ENCODE measurements around the gene TRMT10C. TPM values are rescaled to one million over a fixed set of nuclear protein-coding genes. Genes with fewer than 3 reads are reported as not detected.
"Not testable (repeated sequence)": the region's sequence is repeated elsewhere in the genome, so short reads cannot be mapped to it uniquely, and the experiment has no call there.

The TRMT10C gene
- 28.8 TPM for total RNA-seq

DNA sequence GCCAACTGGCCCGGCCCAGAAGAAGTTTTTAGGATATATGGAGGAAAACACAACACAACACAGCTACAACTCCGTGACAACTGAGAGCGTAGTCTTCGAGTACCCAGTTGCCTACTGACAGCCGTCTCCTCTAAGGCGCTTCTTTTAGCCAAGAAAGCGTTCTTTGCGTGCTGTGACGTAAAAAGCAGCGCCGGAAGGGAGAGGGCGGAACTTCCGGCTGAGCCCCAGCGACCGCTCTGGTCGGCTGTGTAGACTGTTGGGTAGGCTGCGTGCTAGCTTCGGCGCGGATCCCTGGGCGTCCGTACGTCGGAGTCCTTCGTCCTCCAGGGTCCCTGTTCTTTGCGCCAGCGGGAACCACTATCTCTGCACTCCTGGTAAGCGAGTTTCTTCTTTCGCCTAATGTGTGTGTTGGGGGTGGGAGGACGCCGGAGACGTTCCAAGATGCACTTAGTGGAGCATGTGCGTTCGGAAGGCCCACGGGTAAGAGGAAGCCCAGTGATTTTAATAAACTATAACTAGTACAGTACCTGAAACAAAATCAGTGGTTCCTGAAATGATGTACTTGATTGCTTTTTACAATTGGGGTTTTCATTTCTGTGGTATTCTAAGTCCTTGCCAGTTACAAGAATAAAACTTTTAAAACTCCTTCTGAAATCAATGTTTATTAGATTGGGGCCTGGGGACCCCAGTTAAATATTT lies at the start of gene TRMT10C:
TSS of gene TRMT10C (plus strand) at position 239 of the 699 bp plus-strand sequence. CDS start 2,914 bp downstream, outside the sequence.
- peak; percentile 93 for DNase-seq (ENCODE audit: low spot score)

DNA sequence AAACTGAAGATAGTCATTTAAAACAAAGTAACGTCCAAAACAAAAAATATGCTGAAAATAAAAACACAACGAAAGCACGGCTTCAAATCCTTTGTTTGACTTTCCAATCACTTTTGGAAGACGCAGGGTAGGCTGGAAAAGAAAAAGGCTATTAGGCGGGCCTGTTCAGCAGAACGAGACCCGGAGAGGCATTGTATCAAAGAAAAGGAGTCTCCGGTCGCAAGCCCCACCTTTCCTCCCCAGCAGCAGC lies 49.3 kb upstream of the TRMT10C start:
- DNase-seq (ENCODE audit: low spot score), result no peak

DNA sequence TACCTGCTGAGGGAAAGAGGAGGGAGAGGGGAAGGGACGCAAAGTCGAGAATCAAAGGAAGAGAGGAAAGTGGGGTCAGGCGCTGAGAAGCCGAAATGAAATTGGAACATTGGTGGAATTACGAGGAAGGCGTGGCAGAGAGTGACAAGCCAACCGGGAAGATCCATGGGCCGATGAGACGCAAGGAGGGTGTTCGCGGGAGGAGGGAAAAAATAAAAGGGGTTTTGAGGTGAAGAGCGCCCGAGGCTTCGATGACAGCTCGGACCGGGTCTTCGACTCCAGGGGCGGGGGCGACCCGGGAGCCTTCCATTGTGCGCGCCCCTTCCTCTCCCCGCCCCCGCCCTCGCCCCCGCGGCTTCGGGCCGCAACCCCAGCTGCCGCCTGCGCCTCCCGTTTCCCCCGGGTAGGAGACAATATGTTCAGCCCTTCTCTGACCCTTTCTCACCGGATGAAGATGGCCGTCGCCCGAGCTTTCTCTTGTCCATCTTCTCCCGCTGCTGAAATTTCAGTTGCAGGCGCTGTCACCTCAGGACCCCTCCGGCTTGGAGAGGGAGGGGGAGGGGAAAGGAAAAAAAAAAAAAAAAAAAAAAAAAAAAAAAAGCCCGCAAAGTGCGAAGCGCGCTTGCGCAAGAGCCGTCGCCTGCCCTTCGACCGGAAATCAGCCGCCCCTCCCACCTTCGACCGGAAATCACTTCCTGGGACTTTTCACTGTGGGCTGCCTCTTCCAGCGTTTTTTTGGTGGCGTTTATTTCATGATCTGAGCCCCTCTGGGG lies 48.8 kb upstream of the TRMT10C start, which contains the start of gene SENP7:
TSS of gene SENP7 (minus strand) at position 567 of the 773 bp plus-strand sequence. CDS start at position 485, 82 bp downstream.
- peak; percentile 82 for DNase-seq (ENCODE audit: low spot score)

DNA sequence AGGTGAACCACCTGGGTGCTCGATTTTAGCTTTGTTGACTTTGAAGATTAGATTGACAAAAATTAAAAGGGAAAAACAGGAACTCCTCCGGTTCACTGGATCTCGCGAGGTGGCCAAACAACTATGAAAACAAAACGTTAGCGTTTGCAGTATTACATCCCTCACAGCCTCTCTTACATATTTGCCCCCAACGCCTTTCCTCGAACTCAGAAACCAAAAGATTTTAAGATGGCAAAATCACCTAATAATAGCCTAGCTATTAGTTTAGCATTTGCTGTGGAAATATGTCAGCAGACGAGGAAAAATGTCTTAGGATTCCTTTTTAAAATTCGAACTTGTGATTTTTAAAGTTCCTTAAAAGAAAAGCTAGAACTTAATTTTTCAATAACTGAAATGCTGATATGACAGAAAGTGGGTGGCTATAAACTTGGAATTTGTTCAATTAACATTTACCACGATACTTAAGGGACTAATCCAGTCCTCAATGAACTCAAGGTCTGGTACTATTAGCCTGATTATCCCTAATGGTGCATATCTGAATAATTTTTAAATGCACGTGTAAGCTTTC lies 48.2 kb upstream of the TRMT10C start:
- no peak for DNase-seq (ENCODE audit: low spot score)

DNA sequence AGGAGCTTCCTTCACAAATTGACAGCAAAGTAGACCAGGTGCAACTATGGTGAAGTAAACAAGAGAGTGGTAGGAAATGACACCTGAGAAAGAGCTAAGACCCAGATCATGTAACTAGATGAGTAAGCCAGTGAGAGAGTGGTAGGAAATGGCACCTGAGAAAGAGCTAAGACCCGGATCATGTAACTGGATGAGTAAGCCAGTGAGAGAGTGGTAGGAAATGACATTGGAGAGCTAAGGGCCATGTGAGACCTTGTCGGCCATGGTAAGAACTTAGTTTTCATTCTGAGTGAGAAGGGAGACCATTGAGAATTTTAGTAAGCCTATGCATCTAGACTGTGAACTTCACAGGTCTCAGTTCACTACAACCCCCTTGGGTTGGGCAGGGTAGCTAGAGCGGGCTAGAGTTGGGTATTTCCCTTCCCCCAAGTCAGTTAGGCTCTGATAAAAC lies 43.2 kb upstream of the TRMT10C start:
- DNase-seq (ENCODE audit: low spot score), result no peak

DNA sequence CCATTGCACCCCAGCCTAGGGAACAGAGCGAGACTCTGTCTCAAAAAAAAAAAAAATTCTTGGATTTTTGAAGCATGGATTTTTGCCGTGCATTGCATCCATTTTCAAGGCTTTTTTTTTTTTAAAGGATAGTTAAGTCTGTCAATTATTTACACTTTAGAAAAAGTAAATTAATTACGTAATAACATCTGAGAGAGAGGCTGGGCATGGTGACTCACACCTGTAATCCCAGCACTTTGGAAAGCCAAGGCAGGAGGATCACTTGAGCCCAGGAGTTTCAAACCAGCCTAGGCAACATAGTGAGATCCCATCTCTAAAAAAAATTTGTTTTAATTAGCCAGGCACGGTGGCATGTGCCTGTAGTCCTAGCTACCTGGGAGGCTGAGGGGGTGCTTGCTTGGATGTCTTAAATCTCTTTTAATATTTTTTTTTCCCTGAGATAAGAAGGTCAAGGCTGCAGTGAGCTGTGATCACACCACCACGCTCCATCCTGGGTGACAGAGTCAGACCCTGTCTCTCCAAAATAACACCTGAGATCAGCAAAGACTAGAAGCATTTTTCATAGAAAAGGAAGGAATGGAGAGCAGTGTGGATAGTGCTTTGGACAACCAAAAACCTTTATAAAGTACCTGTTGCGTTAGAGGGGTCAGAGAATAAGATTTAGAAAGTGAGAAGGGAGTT lies 41.8 kb upstream of the TRMT10C start:
- DNase-seq (ENCODE audit: low spot score), result no peak

DNA sequence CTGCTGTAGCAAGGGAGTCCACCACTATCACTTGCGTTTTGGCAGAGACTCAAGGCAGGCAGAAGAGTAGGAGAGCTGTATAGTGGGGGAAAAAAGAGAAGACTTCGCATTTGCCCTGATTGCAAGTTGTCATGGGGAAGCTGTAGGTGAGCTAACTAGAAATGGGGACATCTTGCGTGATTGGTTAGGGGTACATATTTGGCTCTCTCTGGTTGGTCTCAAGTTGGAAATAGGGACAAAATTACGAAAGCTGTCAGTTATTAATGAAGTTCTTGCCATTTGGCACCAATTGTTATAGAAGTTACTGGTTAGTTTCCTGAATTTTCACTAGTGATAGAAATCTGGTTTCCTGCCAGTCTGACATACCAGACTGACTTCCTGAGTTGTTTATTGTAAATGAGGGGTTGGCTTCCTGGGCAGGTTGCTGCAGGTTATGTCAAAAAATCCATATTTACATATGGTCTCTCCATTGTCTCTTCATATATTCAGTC lies 40.4 kb upstream of the TRMT10C start:
- no peak for DNase-seq (ENCODE audit: low spot score)

DNA sequence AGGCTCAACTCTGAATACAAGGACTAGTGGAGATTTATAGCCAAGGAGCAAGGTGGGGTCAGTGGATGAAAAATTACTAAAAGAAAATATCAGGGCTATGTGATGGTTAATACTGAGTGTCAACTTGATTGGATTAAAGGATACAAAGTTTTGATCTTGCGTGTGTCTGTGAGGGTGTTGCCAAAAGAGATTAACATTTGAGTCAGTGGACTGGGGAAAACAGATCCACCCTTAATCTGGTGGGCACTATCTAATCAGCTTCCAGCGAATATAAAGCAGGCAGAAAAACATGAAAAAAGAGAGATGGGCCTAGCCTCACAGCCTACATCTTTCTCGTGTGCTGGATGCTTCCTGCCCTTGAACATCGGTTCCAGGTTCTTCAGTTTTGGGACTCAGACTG lies 34.2 kb upstream of the TRMT10C start:
- DNase-seq (ENCODE audit: low spot score), result no peak

DNA sequence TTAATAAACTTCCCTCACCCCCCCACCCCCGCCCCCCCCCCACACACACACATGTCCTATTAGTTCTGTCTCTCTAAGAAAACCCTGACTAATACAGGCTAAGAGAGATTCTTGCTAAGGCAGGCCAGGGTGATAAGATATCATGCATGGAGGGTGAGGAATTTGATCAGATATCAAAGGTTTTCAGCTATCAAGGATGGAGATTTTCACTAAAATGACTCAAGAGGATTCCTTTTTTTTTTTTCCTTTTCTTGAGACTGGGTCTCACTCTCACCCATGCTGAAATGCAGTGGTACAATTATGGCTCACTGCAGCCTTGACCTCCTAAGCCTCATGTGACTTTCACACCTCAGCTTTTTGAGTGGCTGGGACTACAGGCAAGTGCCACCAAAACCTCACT lies 33.8 kb upstream of the TRMT10C start:
- DNase-seq (ENCODE audit: low spot score), result no peak

DNA sequence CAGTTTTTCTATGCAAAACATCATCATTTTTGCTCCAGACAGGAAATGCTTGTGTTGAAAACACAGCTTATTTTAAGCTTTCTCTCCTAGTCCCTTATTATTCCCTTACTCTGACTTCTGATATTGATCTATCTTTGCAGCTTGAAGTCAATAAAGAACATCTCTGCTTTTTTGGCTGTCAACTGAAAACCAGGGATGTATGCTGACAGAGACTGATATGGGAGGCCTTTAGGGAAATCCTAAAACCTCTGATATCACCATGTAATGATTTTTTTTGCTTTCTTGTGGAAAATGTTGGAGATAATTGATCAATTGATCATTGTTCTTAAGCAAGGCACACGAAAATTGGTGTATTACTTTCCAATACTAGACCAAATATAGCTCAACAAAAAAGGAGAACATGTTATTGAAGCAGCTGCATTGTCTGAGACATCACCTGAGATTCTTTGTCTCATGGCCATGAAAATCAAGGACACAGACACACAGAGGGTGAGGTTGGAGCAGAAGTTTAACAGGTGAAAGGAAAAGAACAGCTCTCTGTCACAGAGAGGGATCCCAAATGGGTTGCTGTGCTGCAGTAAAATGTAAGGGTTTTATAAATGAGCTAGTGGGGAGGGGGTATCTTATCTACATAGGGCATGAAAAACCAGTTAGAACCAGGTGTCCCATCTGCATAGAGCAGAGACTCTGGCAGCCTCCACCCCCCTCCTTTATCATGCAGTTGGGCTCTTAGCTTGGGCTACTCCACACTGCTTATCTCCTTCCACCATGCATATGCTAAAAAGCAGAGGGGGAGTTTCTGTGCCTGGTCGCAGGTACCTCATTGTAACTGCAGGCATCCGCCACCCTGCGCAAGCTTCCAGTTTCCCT lies 31.6 kb upstream of the TRMT10C start:
- no peak for DNase-seq (ENCODE audit: low spot score)

DNA sequence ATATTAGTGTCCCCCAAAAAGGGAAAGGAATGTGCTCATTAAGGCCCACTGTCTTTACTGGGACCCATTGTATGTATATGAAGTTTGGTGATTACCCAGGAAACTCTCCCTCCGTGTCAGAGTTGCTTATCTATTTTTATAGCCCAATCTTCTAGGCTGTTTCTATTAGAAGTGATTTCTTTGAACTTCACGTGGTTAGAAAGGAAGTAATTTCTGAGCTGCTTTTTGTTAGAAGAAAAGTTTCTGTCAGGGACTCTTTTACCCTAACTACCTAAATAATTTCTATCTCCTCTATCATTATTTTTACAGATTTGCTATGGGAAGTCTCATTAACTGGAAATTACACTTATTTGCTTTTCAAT lies 31.0 kb upstream of the TRMT10C start:
- no peak for DNase-seq (ENCODE audit: low spot score)

DNA sequence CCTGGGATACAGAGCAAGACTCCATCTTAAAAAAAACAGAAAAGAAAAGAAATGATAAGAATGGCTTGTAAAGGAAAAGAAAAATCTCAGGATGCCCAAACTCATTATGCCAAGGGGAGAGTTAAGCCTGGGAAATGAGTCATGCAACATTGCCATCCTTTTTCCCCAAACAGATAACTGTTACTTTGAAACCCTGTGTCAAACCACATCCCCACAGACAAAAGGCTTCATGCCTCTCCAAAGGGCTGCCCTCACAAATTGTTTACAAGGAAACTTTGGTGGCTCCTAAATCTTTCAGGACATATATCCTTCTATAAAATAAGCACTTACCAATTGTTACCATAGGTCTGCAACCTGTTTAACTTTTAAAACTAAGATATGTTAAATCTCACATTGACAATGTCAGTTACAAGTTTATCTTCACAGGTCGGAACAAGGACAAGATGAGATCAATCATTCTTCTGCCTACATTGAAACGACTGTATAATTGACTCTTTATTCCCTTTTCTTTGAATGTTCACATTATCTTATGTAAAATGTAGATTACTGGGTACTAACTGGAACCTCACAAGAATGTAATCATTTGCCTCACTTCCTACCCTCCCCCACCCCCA lies 30.1 kb upstream of the TRMT10C start:
- DNase-seq (ENCODE audit: low spot score), result no peak

DNA sequence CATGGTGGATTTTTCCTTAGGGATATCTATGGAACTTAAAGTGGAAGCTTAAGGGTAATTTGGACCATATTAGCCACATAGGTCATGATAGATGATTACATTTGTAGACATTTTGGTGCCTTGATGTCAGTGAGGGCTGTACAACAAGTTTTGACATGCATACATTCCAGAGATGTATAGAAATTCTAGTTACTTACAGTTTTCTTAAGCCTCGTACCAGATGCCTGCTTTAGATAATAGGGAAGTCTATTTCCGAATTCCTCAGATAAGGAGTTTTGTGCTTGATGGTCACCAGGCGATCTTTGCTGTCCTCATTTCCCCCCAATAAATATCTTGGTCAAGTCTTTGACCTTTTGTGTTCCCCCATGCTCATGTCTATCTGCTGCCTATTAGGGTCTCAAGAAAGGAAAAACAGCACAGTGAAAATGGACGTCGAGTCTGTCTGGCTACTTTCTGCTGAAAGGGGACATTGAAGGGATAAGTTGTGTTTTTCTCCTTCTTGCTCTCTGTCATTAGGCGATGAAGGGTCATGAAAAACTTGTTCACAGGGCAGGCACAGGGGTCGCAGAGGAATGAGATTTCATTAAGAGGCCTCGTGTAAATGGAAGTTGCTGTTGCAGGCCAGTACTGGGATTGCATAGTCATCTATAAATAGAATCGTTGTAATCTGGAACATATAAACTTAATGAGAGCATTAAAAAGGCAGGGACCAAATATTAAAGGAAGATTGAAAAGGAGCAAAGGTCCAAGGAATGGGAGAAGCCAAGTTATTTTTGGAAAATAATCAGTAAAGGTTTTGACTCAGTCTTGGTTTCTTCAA lies 28.7 kb upstream of the TRMT10C start:
- DNase-seq (ENCODE audit: low spot score), result no peak

DNA sequence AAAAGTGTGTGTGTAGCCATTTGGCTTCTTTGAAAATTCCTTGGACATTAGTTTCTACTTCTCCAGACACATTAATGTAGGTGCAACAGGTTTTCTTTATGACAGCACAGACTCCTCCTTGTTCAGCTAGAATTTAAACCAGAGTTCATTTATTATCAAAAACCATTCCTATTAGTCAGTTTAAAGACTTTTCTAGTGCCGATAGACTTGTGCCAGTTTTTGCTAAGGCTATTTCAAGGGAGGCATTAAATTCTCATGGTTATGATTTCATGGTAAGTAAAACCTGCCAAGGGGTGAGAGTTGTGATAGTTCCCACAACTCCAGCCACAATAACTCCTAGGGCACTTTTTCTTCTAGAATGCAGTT lies 28.1 kb upstream of the TRMT10C start:
- no peak for DNase-seq (ENCODE audit: low spot score)

DNA sequence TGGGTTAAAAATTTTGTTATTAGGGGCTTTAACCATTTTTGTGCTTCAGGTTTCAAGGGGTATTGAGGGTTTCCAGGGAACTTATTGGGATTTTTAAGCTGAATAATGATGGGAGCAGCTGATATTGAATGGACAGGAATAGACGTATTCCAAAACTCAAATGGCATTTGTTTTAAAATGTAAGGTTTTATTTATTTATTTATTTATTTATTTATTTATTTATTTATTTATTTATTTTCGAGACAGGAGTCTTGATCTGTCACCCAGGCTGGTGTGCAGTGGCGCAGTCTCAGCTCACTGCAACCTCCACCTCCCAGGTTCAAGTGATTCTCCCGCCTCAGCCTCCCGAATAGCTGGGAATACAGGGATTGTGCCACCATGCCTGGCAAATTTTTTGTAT lies 26.4 kb upstream of the TRMT10C start:
- DNase-seq (ENCODE audit: low spot score), result no peak

DNA sequence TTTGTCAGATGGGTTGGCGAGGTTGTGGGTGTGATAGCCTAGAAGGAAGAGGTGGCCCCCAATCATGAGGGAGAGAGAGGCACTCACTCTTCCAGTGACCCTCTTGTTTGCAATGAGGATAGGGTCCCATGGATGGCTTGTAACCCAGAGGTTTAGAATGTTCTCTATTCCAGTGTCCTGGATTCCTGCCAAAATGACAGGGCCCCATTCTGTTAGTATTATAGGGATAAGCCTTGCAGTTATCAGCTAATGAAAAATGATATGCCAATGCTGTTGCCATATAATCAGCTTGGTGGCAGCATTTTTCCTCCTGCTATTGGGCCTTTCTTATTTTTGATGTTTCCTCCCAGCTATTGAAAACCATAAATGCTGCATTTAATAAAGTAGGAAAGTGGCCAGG lies 25.4 kb upstream of the TRMT10C start:
- DNase-seq (ENCODE audit: low spot score), result no peak

DNA sequence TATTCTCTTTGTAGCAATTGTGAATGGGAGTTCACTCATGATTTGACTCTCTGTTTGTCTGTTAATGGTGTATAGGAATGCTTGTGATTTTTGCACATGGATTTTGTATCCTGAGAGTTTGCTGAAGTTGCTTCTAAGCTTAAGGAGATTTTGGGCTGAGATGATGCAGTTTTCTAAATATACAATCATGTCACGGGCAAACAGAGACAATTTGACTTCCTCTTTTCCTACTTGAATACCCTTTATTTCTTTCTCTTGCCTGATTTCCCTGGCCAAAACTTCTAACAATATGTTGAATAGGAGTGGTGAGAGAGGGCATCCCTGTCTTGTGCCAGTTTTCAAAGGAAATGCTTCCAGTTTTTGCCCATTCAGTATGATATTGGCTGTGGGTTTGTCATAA lies 24.7 kb upstream of the TRMT10C start:
- DNase-seq (ENCODE audit: low spot score), result not testable (repeated sequence)

DNA sequence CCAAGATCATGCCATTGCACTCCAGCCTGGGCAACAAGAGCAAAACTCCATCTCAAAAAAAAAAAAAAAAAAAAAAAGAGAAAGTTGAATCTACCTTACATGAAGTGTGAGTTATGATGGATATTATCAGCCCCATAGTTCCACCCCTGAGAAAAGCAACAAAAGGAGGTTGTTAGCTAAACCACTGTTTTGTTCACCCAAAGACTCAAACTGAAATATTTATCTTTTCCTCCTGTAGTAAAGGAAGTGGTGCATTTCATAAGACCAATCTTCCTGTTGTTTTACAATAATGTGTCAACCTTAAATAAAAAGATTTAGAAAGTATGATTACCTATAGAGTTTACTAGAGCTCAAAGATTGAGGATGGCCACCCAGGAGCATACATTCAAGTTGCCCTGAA lies 18.7 kb upstream of the TRMT10C start:
- no peak for DNase-seq (ENCODE audit: low spot score)

DNA sequence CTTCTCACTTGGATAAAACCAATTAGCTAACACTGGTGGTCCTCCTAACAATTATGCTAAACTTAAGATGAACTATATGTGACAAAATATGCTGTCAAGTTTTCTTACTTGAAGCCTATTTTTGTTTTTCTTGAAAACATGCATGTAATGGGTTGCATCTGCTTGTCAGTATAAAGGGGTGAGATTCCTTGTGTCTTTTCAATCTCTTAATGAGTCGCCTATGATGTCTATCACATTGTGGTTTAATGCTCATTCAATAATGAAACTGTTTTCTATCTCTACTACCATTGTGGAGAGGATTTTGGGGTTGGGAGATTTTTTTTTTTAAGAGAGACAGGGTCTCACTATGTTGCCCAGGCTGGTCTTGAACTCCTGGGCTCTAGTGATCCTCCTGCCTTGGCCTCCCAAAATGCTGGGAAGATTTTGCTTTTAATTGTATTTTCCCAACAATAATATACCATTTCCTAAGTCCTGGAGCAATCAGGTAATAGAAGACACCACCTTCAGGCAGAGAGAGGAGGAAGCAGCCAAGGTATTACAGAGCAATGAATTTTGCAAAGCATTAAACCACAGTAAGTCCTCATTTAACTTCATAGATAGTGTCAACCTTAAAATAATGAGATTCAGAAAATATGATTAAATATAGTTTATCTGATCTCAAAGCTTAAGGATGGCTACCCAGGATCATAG lies 17.4 kb upstream of the TRMT10C start:
- DNase-seq (ENCODE audit: low spot score), result no peak

Data from ureter (tissue), 1 donor.